OCI-LY7 (cell line): ENCODE results near the gene IMPACT.

ENCODE experiments used
- EZH2phosphoT487 ChIP-seq: fragments of 200-600 bp; sonication (generic); IDR thresholded peaks from 2 replicates; pipeline ENCODE4 v1.6.1; 2018; ENCODE audit warnings: low read depth, borderline replicate concordance, mild to moderate bottlenecking, mixed run types, antibody characterized with exemption, low read length, moderate library complexity, mixed read lengths
- TF ChIP-seq, protein P1 (sequence below): fragments of 200-600 bp; sonication (generic); conservative IDR thresholded peaks from 2 replicates; pipeline ENCODE4 v1.5.1; 2014; ENCODE audit warnings: mild to moderate bottlenecking, antibody characterized with exemption, low read length, moderate library complexity, mixed read lengths

DNA sequence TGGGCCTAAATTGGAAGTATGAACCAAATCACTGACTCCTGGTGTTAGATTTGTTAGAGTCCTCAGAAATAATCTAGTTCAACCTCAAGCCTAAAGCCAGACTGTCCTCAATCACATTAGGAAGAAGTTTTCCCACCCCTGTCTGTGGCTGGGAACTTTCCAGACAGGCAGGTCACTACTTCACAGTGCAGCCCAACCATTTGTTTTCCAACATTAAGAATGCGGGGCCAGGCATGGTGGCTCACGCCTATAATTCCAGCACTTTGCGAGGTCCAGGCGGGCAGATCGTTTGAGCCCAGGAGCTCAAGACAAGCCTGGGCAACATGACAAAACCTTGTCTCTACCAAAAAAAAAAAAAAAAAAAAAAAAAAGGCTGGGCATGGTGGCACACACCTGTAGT is 23.4 kb upstream of the IMPACT start:
- TF ChIP-seq, protein P1, sequence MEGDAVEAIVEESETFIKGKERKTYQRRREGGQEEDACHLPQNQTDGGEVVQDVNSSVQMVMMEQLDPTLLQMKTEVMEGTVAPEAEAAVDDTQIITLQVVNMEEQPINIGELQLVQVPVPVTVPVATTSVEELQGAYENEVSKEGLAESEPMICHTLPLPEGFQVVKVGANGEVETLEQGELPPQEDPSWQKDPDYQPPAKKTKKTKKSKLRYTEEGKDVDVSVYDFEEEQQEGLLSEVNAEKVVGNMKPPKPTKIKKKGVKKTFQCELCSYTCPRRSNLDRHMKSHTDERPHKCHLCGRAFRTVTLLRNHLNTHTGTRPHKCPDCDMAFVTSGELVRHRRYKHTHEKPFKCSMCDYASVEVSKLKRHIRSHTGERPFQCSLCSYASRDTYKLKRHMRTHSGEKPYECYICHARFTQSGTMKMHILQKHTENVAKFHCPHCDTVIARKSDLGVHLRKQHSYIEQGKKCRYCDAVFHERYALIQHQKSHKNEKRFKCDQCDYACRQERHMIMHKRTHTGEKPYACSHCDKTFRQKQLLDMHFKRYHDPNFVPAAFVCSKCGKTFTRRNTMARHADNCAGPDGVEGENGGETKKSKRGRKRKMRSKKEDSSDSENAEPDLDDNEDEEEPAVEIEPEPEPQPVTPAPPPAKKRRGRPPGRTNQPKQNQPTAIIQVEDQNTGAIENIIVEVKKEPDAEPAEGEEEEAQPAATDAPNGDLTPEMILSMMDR, result no peak
- no peak for TF ChIP-seq EZH2phosphoT487
